ENCODE results near the gene FETUB. TPM values are rescaled to one million over a fixed set of nuclear protein-coding genes. Genes with fewer than 3 reads are reported as not detected.

FETUB gene
- total RNA-seq, 1 donor from 2014 or later: not detected

DNA sequence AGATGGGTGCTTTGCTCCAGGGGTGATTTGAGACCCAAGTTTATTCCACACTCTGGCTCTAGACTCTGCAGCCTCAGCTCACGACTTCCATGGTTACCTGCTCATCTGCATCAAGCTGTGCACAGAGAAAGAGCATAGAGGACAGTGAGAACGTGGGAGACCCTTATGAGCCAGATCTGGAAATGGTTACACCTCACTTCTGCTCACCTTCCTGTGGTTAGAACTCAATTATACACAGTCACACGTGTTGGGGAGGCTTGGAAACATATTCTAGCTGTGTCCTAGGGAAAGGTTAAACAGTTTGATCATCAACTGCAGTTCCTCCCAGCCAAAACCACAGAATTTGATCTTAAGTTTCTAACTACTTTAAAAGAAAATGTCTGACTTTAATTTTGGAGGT lies 1.8 kb downstream of the FETUB start:
- H3K9me3 Mint-ChIP-seq: no peaks in the 10 kb centered on the region
- H3K4me3 Mint-ChIP-seq: no peak overlapping the region
- peaks cover 48% of the 10 kb centered on the region for H3K27me3 Mint-ChIP-seq (ENCODE audit: low read depth)
- DNase-seq (ENCODE audit: low spot score in 2 of 2, unreplicated experiment in 2 of 2): no peak
- H3K27ac Mint-ChIP-seq: no peak overlapping the region
- no peaks in the 10 kb centered on the region for H3K4me1 Mint-ChIP-seq
- TF ChIP-seq, protein P1, sequence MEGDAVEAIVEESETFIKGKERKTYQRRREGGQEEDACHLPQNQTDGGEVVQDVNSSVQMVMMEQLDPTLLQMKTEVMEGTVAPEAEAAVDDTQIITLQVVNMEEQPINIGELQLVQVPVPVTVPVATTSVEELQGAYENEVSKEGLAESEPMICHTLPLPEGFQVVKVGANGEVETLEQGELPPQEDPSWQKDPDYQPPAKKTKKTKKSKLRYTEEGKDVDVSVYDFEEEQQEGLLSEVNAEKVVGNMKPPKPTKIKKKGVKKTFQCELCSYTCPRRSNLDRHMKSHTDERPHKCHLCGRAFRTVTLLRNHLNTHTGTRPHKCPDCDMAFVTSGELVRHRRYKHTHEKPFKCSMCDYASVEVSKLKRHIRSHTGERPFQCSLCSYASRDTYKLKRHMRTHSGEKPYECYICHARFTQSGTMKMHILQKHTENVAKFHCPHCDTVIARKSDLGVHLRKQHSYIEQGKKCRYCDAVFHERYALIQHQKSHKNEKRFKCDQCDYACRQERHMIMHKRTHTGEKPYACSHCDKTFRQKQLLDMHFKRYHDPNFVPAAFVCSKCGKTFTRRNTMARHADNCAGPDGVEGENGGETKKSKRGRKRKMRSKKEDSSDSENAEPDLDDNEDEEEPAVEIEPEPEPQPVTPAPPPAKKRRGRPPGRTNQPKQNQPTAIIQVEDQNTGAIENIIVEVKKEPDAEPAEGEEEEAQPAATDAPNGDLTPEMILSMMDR (IDR thresholded peaks at IDR 0.05; ENCODE audit: unreplicated experiment): no peak
- no peaks in the 10 kb centered on the region for H3K36me3 Mint-ChIP-seq

DNA sequence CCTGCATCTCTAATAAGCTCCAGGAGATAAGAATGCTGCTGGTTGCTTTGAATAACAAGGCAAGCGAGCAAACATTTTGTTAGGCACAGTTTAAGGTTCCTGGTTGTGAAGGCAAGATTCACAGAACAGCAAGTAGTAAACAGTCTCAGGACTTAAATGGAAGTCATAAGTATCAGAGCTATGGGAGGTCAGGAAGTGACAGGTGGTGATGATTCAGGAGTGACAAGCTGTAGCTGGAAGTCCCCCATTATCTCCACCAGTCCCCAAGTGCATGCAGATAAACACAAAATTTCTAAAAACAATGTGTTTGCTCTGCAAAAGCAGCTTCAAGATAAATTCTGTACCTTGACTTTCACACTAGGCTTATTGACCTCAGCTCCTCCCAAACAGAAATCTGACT lies 3.3 kb downstream of the FETUB start:
- Mint-ChIP-seq H3K4me3 (no peak overlapping the region), H3K36me3 (no peaks in the 10 kb centered on the region), H3K4me1 (no peaks in the 10 kb centered on the region), H3K9me3 (peaks cover 4% of the 10 kb centered on the region), H3K27me3 (ENCODE audit: low read depth) (peaks cover 42% of the 10 kb centered on the region), H3K27ac (no peak overlapping the region)
- DNase-seq (ENCODE audit: low spot score in 2 of 2, unreplicated experiment in 2 of 2): no peak
- TF ChIP-seq, protein P1 (IDR thresholded peaks at IDR 0.05; ENCODE audit: unreplicated experiment): no peak

DNA sequence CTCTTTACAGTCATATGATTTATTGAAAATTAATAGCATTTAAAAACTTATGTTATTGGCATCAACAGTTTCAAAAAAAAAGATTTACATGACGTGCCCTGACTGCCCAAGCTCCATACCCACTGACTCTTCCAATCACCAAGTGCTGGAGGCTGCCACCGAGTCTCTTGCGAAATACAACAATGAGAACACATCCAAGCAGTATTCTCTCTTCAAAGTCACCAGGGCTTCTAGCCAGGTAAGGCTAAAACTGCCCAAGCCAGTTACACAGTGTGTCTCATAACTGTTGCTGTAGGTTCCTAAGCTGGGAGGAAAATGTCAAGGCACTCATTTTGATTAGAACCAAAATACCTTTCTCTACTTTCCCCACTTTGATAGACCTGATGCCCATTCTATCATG lies 4.5 kb downstream of the FETUB start:
- no peak overlapping the region for H3K4me3 Mint-ChIP-seq
- no peaks in the 10 kb centered on the region for H3K36me3 Mint-ChIP-seq
- H3K27ac Mint-ChIP-seq: no peak overlapping the region
- H3K9me3 Mint-ChIP-seq: peaks cover 4% of the 10 kb centered on the region
- H3K27me3 Mint-ChIP-seq (ENCODE audit: low read depth): peaks cover 41% of the 10 kb centered on the region
- DNase-seq (ENCODE audit: low spot score in 2 of 2, unreplicated experiment in 2 of 2): no peak
- no peaks in the 10 kb centered on the region for H3K4me1 Mint-ChIP-seq
- TF ChIP-seq, protein P1 (IDR thresholded peaks at IDR 0.05; ENCODE audit: unreplicated experiment): no peak

DNA sequence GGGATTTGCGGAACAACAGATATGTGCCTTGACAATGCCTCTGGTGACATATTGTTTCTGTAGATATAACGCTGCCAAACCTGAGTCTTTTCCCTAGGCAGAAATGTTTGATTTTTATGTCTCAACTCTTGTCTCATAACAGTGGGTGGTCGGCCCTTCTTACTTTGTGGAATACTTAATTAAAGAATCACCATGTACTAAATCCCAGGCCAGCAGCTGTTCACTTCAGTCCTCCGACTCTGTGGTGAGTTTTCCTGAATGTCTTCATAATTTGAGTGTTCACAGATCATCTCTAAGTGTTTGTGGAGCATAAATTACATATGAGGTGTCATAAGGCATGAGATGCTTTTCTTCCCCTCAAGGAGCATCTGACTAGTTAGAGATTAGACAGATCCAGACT lies 5.9 kb downstream of the FETUB start:
- DNase-seq (ENCODE audit: low spot score in 2 of 2, unreplicated experiment in 2 of 2): no peak
- Mint-ChIP-seq H3K4me1 (no peaks in the 10 kb centered on the region), H3K36me3 (no peaks in the 10 kb centered on the region), H3K27me3 (ENCODE audit: low read depth) (peaks cover 42% of the 10 kb centered on the region), H3K9me3 (peaks cover 4% of the 10 kb centered on the region), H3K4me3 (no peak overlapping the region), H3K27ac (no peak overlapping the region)
- TF ChIP-seq, protein P1 (IDR thresholded peaks at IDR 0.05; ENCODE audit: unreplicated experiment): no peak

DNA sequence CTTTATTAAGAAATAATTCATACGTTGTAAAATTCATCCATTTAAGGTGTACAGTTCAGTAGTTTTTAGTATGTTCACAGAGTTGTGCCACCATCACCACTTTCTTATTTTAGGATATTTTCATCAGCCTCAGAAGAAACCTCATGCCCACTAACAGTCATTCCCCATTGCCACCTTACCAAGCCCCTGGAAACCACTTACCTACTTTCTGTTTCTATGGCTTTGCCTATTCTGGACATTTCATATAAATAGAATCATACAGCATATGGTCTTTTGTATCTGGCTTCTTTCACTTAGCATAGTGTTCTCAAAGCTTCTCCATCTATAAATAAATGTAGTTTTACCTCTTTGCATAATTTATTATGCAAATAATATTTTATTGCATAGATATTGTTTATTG lies 6.6 kb downstream of the FETUB start:
- TF ChIP-seq, protein P1 (IDR thresholded peaks at IDR 0.05; ENCODE audit: unreplicated experiment): no peak
- H3K27ac Mint-ChIP-seq: no peak overlapping the region
- H3K27me3 Mint-ChIP-seq (ENCODE audit: low read depth): peaks cover 41% of the 10 kb centered on the region
- DNase-seq (ENCODE audit: low spot score in 2 of 2, unreplicated experiment in 2 of 2): no peak
- H3K9me3 Mint-ChIP-seq: peaks cover 4% of the 10 kb centered on the region
- no peak overlapping the region for H3K4me3 Mint-ChIP-seq
- no peaks in the 10 kb centered on the region for H3K4me1 Mint-ChIP-seq
- H3K36me3 Mint-ChIP-seq: no peaks in the 10 kb centered on the region

DNA sequence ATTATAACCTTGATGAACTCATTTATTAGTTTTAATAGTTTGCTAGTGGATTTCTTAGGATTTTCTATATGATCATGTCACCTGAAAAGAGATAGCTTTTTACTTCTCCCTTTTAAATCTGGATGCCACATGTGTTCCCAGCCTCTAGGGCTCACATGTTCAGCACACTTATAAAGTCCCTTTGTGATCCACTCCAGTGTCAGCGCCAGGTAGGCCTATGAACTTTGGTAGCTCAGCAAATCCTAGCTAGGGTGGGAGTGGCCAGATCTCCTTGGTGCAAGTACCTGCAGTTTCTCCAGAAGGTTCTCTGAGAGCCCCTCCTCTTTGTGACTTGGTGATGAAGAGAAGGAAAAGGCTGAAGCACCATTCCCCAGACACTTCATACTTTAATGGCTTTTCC lies 8.7 kb downstream of the FETUB start:
- Mint-ChIP-seq H3K4me3 (no peak overlapping the region), H3K4me1 (no peaks in the 10 kb centered on the region), H3K27ac (no peak overlapping the region), H3K36me3 (no peaks in the 10 kb centered on the region), H3K27me3 (ENCODE audit: low read depth) (peaks cover 31% of the 10 kb centered on the region), H3K9me3 (peaks cover 4% of the 10 kb centered on the region)
- TF ChIP-seq, protein P1 (IDR thresholded peaks at IDR 0.05; ENCODE audit: unreplicated experiment): no peak
- no peak for DNase-seq (ENCODE audit: low spot score in 2 of 2, unreplicated experiment in 2 of 2)
